HUES48 (cell line): ENCODE data around the gene SPATA16.

Experiments
- H3K27ac ChIP-seq: one replicate; pipeline ENCODE4 v1.7.0; 2013; ENCODE audit warnings: low read depth, low read length, inconsistent platforms
- H3K27me3 ChIP-seq: 2 replicates; pipeline ENCODE4 v1.6.1; 2013; ENCODE audit warnings: mild to moderate bottlenecking, low read length; ENCODE audit not compliant: control insufficient read depth, insufficient read depth
- H3K36me3 ChIP-seq: 2 replicates; pipeline ENCODE4 v1.6.1; 2013; ENCODE audit warnings: low read length; ENCODE audit not compliant: control insufficient read depth, insufficient read depth
- H3K4me1 ChIP-seq: 2 replicates; pipeline ENCODE4 v1.6.1; 2013; ENCODE audit warnings: mild to moderate bottlenecking, low read length; ENCODE audit not compliant: control insufficient read depth, insufficient read depth
- H3K4me3 ChIP-seq: 2 replicates; pipeline ENCODE4 v1.5.1; 2013; ENCODE audit warnings: mild to moderate bottlenecking, low read depth, low read length
- H3K9ac ChIP-seq: 2 replicates; pipeline ENCODE4 v1.6.1; 2013; ENCODE audit warnings: mild to moderate bottlenecking, low read depth, low read length, moderate library complexity
- H3K9me3 ChIP-seq: 2 replicates; pipeline ENCODE4 v1.6.1; 2013; ENCODE audit warnings: low read length; ENCODE audit not compliant: control insufficient read depth, insufficient read depth

The SPATA16 gene

GRCh38 chr3:172915911-172916514 is 225.0 kb downstream of the SPATA16 start:
- Histone ChIP-seq H3K36me3 (no peaks in the 10 kb centered on the region), H3K4me1 (peaks cover 15% of the 10 kb centered on the region), H3K9ac (no peak overlapping the region), H3K9me3 (no peaks in the 10 kb centered on the region), H3K27ac (no peak overlapping the region), H3K4me3 (no peak overlapping the region), H3K27me3 (no peaks in the 10 kb centered on the region)

GRCh38 chr3:172914854-172915253 is 226.2 kb downstream of the SPATA16 start:
- H3K9ac ChIP-seq = no peak overlapping the region
- peaks cover 15% of the 10 kb centered on the region for H3K4me1 ChIP-seq
- no peaks in the 10 kb centered on the region for H3K9me3 ChIP-seq
- H3K4me3 ChIP-seq = no peak overlapping the region
- H3K36me3 ChIP-seq = no peaks in the 10 kb centered on the region
- H3K27me3 ChIP-seq = no peaks in the 10 kb centered on the region
- H3K27ac ChIP-seq = no peak overlapping the region

- no peaks in the 10 kb centered on the region for H3K27me3 ChIP-seq
- no peaks in the 10 kb centered on the region for H3K36me3 ChIP-seq
- H3K9ac ChIP-seq = no peak overlapping the region
- H3K27ac ChIP-seq = no peak overlapping the region
- peaks cover 12% of the 10 kb centered on the region for H3K4me1 ChIP-seq
- no peak overlapping the region for H3K4me3 ChIP-seq
- no peaks in the 10 kb centered on the region for H3K9me3 ChIP-seq
These were observed 227.0 kb downstream of the SPATA16 start for GRCh38 chr3:172913911-172914655.

- Histone ChIP-seq H3K4me1 (no peaks in the 10 kb centered on the region), H3K36me3 (no peaks in the 10 kb centered on the region), H3K27ac (no peak overlapping the region), H3K4me3 (no peak overlapping the region), H3K27me3 (no peaks in the 10 kb centered on the region), H3K9ac (no peak overlapping the region), H3K9me3 (no peaks in the 10 kb centered on the region)
These were observed 229.9 kb downstream of the SPATA16 start for GRCh38 chr3:172911142-172911541.

- Histone ChIP-seq H3K9me3 (no peaks in the 10 kb centered on the region), H3K9ac (no peak overlapping the region), H3K27me3 (no peaks in the 10 kb centered on the region), H3K4me1 (peaks cover 12% of the 10 kb centered on the region), H3K36me3 (no peaks in the 10 kb centered on the region), H3K27ac (no peak overlapping the region), H3K4me3 (no peak overlapping the region)
These were observed 232.2 kb downstream of the SPATA16 start for GRCh38 chr3:172908771-172909270.

- Histone ChIP-seq H3K9me3 (no peaks in the 10 kb centered on the region), H3K27ac (no peak overlapping the region)
These were observed 235.6 kb downstream of the SPATA16 start for GRCh38 chr3:172905451-172905850.

GRCh38 chr3:172904711-172905373 is 236.2 kb downstream of the SPATA16 start:
- no peaks in the 10 kb centered on the region for H3K36me3 ChIP-seq
- H3K9ac ChIP-seq = no peak overlapping the region
- no peak overlapping the region for H3K27ac ChIP-seq
- H3K9me3 ChIP-seq = no peaks in the 10 kb centered on the region
- no peaks in the 10 kb centered on the region for H3K27me3 ChIP-seq
- H3K4me3 ChIP-seq = no peak overlapping the region
- H3K4me1 ChIP-seq = peaks cover 12% of the 10 kb centered on the region

More at GRCh38 chr3:172905451-172905850, 235.6 kb downstream of the SPATA16 start:
- no peak overlapping the region for H3K4me3 ChIP-seq
- no peak overlapping the region for H3K9ac ChIP-seq
- H3K36me3 ChIP-seq = no peaks in the 10 kb centered on the region
- peaks cover 12% of the 10 kb centered on the region for H3K4me1 ChIP-seq
- no peaks in the 10 kb centered on the region for H3K27me3 ChIP-seq

- H3K36me3 ChIP-seq = no peaks in the 10 kb centered on the region
- H3K9ac ChIP-seq = no peak overlapping the region
- no peak overlapping the region for H3K27ac ChIP-seq
- H3K4me1 ChIP-seq = peaks cover 12% of the 10 kb centered on the region
- H3K9me3 ChIP-seq = no peaks in the 10 kb centered on the region
- no peaks in the 10 kb centered on the region for H3K27me3 ChIP-seq
- H3K4me3 ChIP-seq = no peak overlapping the region
These were observed 237.3 kb downstream of the SPATA16 start for GRCh38 chr3:172903642-172904320.

- no peaks in the 10 kb centered on the region for H3K36me3 ChIP-seq
- H3K4me3 ChIP-seq = no peak overlapping the region
- H3K27me3 ChIP-seq = no peaks in the 10 kb centered on the region
- H3K9ac ChIP-seq = no peak overlapping the region
- H3K4me1 ChIP-seq = no peaks in the 10 kb centered on the region
- no peak overlapping the region for H3K27ac ChIP-seq
- H3K9me3 ChIP-seq = no peaks in the 10 kb centered on the region
These were observed 248.9 kb downstream of the SPATA16 start for GRCh38 chr3:172892158-172892557.

- Histone ChIP-seq H3K4me3 (no peak overlapping the region), H3K9ac (no peak overlapping the region), H3K4me1 (no peaks in the 10 kb centered on the region), H3K36me3 (no peaks in the 10 kb centered on the region), H3K27me3 (no peaks in the 10 kb centered on the region), H3K9me3 (no peaks in the 10 kb centered on the region), H3K27ac (no peak overlapping the region)
These were observed 255.3 kb downstream of the SPATA16 start for GRCh38 chr3:172885704-172886103.
